Vagina (tissue), 1 donor: ENCODE results near the gene SMG1. TPM values are rescaled to one million over a fixed set of nuclear protein-coding genes. Genes with fewer than 3 reads are reported as not detected.

Experiments
- total RNA-seq: library from RNA; depleted of rRNA; stranded (reverse); fragments of >200 nt; gene quantifications from one replicate; pipeline ENCODE4 v1.2.3, GENCODE V29; 2016

SMG1 gene
- total RNA-seq, 1 donor from 2014 or later = 106 TPM

Other genes with a start within 250 kb of the SMG1 start
- 1,238 TPM for gene RPS15A, start 136.1 kb downstream of the SMG1 start, total RNA-seq
- gene ARL6IP1, start 124.9 kb downstream of the SMG1 start, total RNA-seq = 103 TPM
- gene TMC7, start 57.5 kb upstream of the SMG1 start, total RNA-seq = 1.7 TPM
- gene COQ7, start 141.2 kb upstream of the SMG1 start, total RNA-seq = 15.5 TPM
- 71.2 TPM for gene ITPRIPL2, start 187.6 kb upstream of the SMG1 start, total RNA-seq
- gene SYT17, start 241.8 kb upstream of the SMG1 start, total RNA-seq = 13.3 TPM